HCT116 (cell line): ENCODE results near the gene ASB17. TPM values are rescaled to one million over a fixed set of nuclear protein-coding genes. Genes with fewer than 3 reads are reported as not detected.
A peak's percentile ranks its signal among the peaks of the same experiment; 100 is the strongest.
"Not testable (repeated sequence)": the region's sequence is repeated elsewhere in the genome, so short reads cannot be mapped to it uniquely, and the experiment has no call there.

Experiments used
- ATAC-seq: fragments of 200-7000 bp; cut with Tn5 transposase; 2 replicates; pipeline ENCODE4 v1.9.1; 2020; ENCODE audit warnings: mild to moderate bottlenecking, moderate library complexity
- BruUV-seq: library from RNA; stranded (reverse); fragments of 400-500 nt; replicated peaks from 2 replicates; lab custom pipeline; 2021; lab: Mats Ljungman, UMichigan
- CTCF ChIA-PET: fragments of 300-600 bp; sonication (Branson Sonifier 250); formaldehyde crosslinking; loops from one replicate; lab custom pipeline; 2021; ENCODE audit warnings: antibody characterized with exemption; lab: Charles Lee
- POLR2A ChIA-PET: fragments of 300-600, 350-600 bp; sonication (Branson Sonifier 250); formaldehyde crosslinking; loops from one replicate; lab custom pipeline; 2021; ENCODE audit warnings: antibody characterized with exemption; lab: Charles Lee
- RAD21 ChIA-PET, 2 experiments: fragments of 300-600 bp; sonication (Branson Sonifier 250); formaldehyde crosslinking; loops; one replicate each; lab custom pipeline; 2023; ENCODE audit warnings: low total read pairs in 2 of 2; ENCODE audit not compliant: uncharacterized antibody in 2 of 2, unreplicated experiment in 2 of 2, low non-redundant PET in 1 of 2; lab: Charles Lee
- DNase-seq: peaks from one replicate; pipeline ENCODE4 v3.0.0-alpha.2; 2010; ENCODE audit warnings: low read depth, low spot score
- H2AFZ ChIP-seq: fragments of 200-600 bp; shearing (Covaris generic), sonication (generic); 2 replicates; pipeline ENCODE4 v1.6.1; 2017; ENCODE audit warnings: low read depth, mixed run types, mixed read lengths, antibody characterized with exemption, low read length; ENCODE audit not compliant: poor library complexity, severe bottlenecking
- H3K27ac ChIP-seq: 2 replicates; pipeline ENCODE4 v1.5.1; 2012; ENCODE audit warnings: low read depth, low read length
- H3K27me3 ChIP-seq: fragments of 200-600 bp; sonication (generic); 2 replicates; pipeline ENCODE4 v1.6.1; 2016; ENCODE audit warnings: mixed run types, low read length, mixed read lengths; ENCODE audit not compliant: insufficient read depth
- H3K36me3 ChIP-seq, 2 experiments: fragments of 200-500 bp in 1 of 2; fragments of 200-600 bp in 1 of 2; sonication (Bioruptor generic) in 1 of 2; sonication (generic) in 1 of 2; 2 replicates each; pipeline versions ENCODE4 v1.5.1 to v1.6.1; 2014 to 2016; ENCODE audit warnings: low read length in 2 of 2, inconsistent platforms in 1 of 2, mixed read lengths in 1 of 2, mixed run types in 1 of 2; ENCODE audit not compliant: insufficient read depth in 2 of 2, control insufficient read depth in 1 of 2
- H3K4me1 ChIP-seq, 2 experiments: fragments of 200-600 bp in 1 of 2; sonication (generic) in 1 of 2; 2 replicates each; pipeline versions ENCODE4 v1.5.1 to v1.6.1; 2012 to 2017; ENCODE audit warnings: low read length in 2 of 2, inconsistent platforms in 1 of 2, mild to moderate bottlenecking in 1 of 2, mixed read lengths in 1 of 2, mixed run types in 1 of 2, moderate library complexity in 1 of 2; ENCODE audit not compliant: insufficient read depth in 2 of 2, control insufficient read depth in 1 of 2
- H3K4me2 ChIP-seq: fragments of 200-600 bp; sonication (generic); 2 replicates; pipeline ENCODE4 v1.6.1; 2017; ENCODE audit warnings: mixed run types, low read length, mixed read lengths
- H3K4me3 ChIP-seq, 2 experiments: fragments of 200-600 bp in 1 of 2; sonication (generic) in 1 of 2; replicated peaks in 1 of 2; 2 replicates each; pipeline ENCODE4 v1.5.1; 2011 to 2016; ENCODE audit warnings: low read length in 2 of 2, control low read depth in 1 of 2, low read depth in 1 of 2, mild to moderate bottlenecking in 1 of 2, mixed read lengths in 1 of 2, mixed run types in 1 of 2
- H3K79me2 ChIP-seq: fragments of 200-600 bp; sonication (generic); 2 replicates; pipeline ENCODE4 v1.6.1; 2017; ENCODE audit warnings: mild to moderate bottlenecking, mixed run types, low read length, moderate library complexity, mixed read lengths; ENCODE audit not compliant: insufficient read depth
- H3K9ac ChIP-seq: fragments of 200-600 bp; sonication (generic); 2 replicates; pipeline ENCODE4 v1.6.1; 2016; ENCODE audit warnings: low read length, mixed read lengths
- H3K9me2 ChIP-seq: fragments of 200-600 bp; sonication (generic), shearing (Covaris generic); 2 replicates; pipeline ENCODE4 v1.6.1; 2017; ENCODE audit warnings: mixed run types, mild to moderate bottlenecking, moderate library complexity; ENCODE audit not compliant: insufficient read depth
- H3K9me3 ChIP-seq, 2 experiments: fragments of 200-500 bp in 1 of 2; fragments of 200-600 bp in 1 of 2; sonication (Bioruptor generic) in 1 of 2; sonication (generic) in 1 of 2; 2 replicates each; pipeline ENCODE4 v1.6.1; 2014 to 2017; ENCODE audit warnings: low read length in 2 of 2, mixed read lengths in 2 of 2, inconsistent platforms in 1 of 2, low read depth in 1 of 2, mild to moderate bottlenecking in 1 of 2, mixed run types in 1 of 2, moderate library complexity in 1 of 2; ENCODE audit not compliant: control insufficient read depth in 1 of 2, insufficient read depth in 1 of 2
- H4K20me1 ChIP-seq: fragments of 200-600 bp; sonication (generic), shearing (Covaris generic); 2 replicates; pipeline ENCODE4 v1.6.1; 2017; ENCODE audit warnings: mixed run types, mild to moderate bottlenecking, moderate library complexity; ENCODE audit not compliant: insufficient read depth
- CBX3 ChIP-seq: IDR thresholded peaks from 2 replicates; pipeline ENCODE4 v1.6.1; 2012; ENCODE audit warnings: low read depth
- CEBPB ChIP-seq: IDR thresholded peaks from 2 replicates; pipeline ENCODE4 v1.6.1; 2012; ENCODE audit warnings: low read depth
- EZH2 ChIP-seq: fragments of 200-600 bp; sonication (generic); IDR thresholded peaks from 2 replicates; pipeline ENCODE4 v1.6.1; 2017; ENCODE audit warnings: antibody characterized with exemption, mixed run types
- FOSL1 ChIP-seq: IDR thresholded peaks from 2 replicates; pipeline ENCODE4 v1.6.1; 2012; ENCODE audit warnings: low read depth
- JUND ChIP-seq: IDR thresholded peaks from 2 replicates; pipeline ENCODE4 v1.6.1; 2012
- SP1 ChIP-seq: IDR thresholded peaks from 2 replicates; pipeline ENCODE4 v1.6.1; 2012; ENCODE audit warnings: low read depth
- intact Hi-C: fragments of 100-400 bp; cut with micrococcal nuclease; formaldehyde crosslinking; loops from 2 replicates; pipeline ENCODE4 v1.10.0; 2022
- total RNA-seq: library from RNA; stranded (reverse); gene quantifications from one replicate; pipeline ENCODE4 v1.2.1, GENCODE V29; 2021; ENCODE audit not compliant: unreplicated experiment
- TF ChIP-seq, protein P1 (sequence below): IDR thresholded peaks from 2 replicates; pipeline ENCODE4 v1.6.1; 2011; ENCODE audit warnings: mild to moderate bottlenecking, low read length, moderate library complexity; ENCODE audit not compliant: insufficient replicate concordance; ENCODE audit errors: extremely low read depth

The ASB17 gene
- total RNA-seq, 1 experiment from 2014 or later: not detected

DNA sequence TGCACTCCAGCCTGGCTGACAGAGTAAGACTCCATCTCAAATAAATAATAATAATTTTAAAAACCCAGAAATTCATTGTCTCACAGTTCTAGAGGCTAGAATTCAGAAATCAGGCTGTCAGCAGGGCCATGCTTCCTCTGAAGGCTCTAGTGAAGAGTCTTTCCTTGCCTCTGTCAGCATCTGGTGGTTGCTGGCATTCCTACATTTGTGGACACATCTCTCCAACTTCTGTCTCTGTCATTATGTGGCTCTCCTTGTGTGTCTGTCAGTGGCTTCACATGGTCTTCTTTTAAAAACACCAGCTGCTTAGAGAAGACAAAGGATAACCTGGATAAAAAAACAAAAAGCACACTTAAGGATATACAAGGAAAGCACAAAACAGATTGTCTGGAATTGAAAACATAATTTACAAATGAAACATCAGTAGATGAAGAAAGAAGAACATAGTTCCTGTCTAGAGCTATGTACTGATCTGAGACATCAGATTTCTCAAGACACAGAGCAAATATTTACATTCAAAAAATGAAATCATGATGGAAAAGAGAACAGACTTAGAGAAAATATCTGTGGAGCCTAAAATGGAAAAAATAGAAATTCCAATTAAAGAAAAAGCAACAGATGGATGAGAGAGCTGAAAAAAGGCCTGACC, 32.7 kb upstream of the ASB17 start:
- TF ChIP-seq, protein P1, sequence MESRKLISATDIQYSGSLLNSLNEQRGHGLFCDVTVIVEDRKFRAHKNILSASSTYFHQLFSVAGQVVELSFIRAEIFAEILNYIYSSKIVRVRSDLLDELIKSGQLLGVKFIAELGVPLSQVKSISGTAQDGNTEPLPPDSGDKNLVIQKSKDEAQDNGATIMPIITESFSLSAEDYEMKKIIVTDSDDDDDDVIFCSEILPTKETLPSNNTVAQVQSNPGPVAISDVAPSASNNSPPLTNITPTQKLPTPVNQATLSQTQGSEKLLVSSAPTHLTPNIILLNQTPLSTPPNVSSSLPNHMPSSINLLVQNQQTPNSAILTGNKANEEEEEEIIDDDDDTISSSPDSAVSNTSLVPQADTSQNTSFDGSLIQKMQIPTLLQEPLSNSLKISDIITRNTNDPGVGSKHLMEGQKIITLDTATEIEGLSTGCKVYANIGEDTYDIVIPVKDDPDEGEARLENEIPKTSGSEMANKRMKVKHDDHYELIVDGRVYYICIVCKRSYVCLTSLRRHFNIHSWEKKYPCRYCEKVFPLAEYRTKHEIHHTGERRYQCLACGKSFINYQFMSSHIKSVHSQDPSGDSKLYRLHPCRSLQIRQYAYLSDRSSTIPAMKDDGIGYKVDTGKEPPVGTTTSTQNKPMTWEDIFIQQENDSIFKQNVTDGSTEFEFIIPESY: no peak
- TF ChIP-seq EZH2 (no peak), SP1 (0 out of 2 replicates have a peak, but pooled peaks have one; percentile 7)
- Histone ChIP-seq H3K36me3 (no peaks in the 10 kb centered on the region), H3K79me2 (no peaks in the 10 kb centered on the region), H4K20me1 (no peaks in the 10 kb centered on the region), H3K4me1 (peaks cover 9 to 15% of the 10 kb centered on the region in 2 experiments), H3K4me3 (no peak overlapping the region), H3K4me2 (peak overlapping the region; percentile 61), H3K9me3 (no peaks in the 10 kb centered on the region), H2AFZ (peak overlapping the region; percentile 94), H3K9me2 (no peaks in the 10 kb centered on the region), H3K27ac (no peak overlapping the region), H3K27me3 (no peaks in the 10 kb centered on the region), H3K9ac (no peak overlapping the region)
- ATAC-seq: peak; percentile 59
- BruUV-seq: no TSS peak
- no peak for DNase-seq
- RAD21 ChIA-PET: no interaction called here
- intact Hi-C loops: loop anchor here (2.0 kb wide), 1 partner anchor 20 kb away; no protein-coding TSS in a partner anchor
- CTCF ChIA-PET: no interaction called here
- POLR2A ChIA-PET: no interaction called here

DNA sequence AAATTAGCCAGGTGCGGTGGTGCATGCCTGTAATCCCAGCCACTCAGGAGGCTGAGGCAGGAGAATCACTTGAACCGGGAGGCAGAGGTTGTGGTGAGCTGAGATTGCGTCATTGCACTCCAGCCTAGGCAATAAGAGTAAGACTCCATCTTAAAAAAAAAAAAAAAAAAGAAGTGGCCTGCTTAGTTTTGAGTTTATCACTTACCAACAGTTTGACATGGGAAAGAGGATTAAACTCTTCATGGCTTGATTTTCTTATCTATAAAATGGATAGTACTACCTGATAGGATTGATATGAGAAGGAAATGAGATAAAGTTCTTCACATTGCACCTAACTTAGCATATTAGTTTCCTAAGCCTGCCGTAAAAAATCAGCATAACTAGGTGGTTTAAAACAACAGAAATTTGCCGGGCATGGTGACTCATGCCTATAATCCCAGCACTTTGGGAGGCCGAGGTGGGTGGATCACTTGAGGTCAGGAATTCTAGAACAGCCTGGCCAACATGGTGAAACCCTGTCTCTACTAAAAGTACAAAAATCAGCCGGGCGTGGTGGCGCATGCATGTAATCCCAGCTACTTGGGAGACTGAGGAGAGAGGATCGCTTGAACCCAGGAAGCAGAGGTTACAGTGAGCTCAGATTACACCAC, 32.0 kb upstream of the ASB17 start:
- ATAC-seq: peak; percentile 81
- H3K9me2 ChIP-seq, BruUV-seq, H4K20me1 ChIP-seq, RAD21 ChIA-PET, H3K9ac ChIP-seq, H3K4me3 ChIP-seq, H3K36me3 ChIP-seq, H3K27ac ChIP-seq, POLR2A ChIA-PET, H3K79me2 ChIP-seq, CTCF ChIA-PET, H3K9me3 ChIP-seq, H3K27me3 ChIP-seq: not testable (repeated sequence)
- intact Hi-C loops: loop anchor here (2.0 kb wide), 1 partner anchor 21 kb away; no protein-coding TSS in a partner anchor
- peak overlapping the region; percentile 94 for H2AFZ ChIP-seq
- TF ChIP-seq FOSL1: 0 out of 2 replicates have a peak, but pooled peaks have one; percentile 46
- TF ChIP-seq CBX3: 0 out of 2 replicates have a peak, but pooled peaks have one; percentile 13
- TF ChIP-seq JUND: peak; percentile 32; the same call in 1 of the 2 replicates
- TF ChIP-seq SP1: 0 out of 2 replicates have a peak, but pooled peaks have one; percentile 20
- peak; percentile 36; the same call in 1 of the 2 replicates for TF ChIP-seq CEBPB
- peak overlapping the region; percentile 61 for H3K4me2 ChIP-seq
- H3K4me1 ChIP-seq: peaks cover 9 to 15% of the 10 kb centered on the region in 2 experiments
- DNase-seq: peak; percentile 10
